Motor neuron (in vitro differentiated cells): ENCODE results near the gene RBM10. TPM values are rescaled to one million over a fixed set of nuclear protein-coding genes. Genes with fewer than 3 reads are reported as not detected.

Experiments used
- ATAC-seq, 8 experiments: fragments of 200-7000 bp; cut with Tn5 transposase; replicated peaks in 6 of 8; 2 replicates each; pipeline ENCODE4 v1.8.0; 2021; ENCODE audit warnings: mild to moderate bottlenecking in 8 of 8, moderate library complexity in 8 of 8
- H3K27ac ChIP-seq, 2 donors: fragments of 250-450 bp; sonication (Bioruptor Pico); 2 replicates each; pipeline ENCODE4 v1.9.0; 2021; ENCODE audit warnings: antibody characterized with exemption in 2 of 2, mild to moderate bottlenecking in 2 of 2, moderate library complexity in 1 of 2
- H3K4me1 ChIP-seq, 2 donors: fragments of 250-450 bp; sonication (Bioruptor Pico); replicated peaks in 1 of 2; 2 replicates each; pipeline ENCODE4 v1.6.1; 2021; ENCODE audit warnings: antibody characterized with exemption in 2 of 2, mild to moderate bottlenecking in 2 of 2, moderate library complexity in 1 of 2
- H3K4me3 ChIP-seq, 5 donors: fragments of 250-450 bp; sonication (Bioruptor Pico); 2 replicates each; pipeline ENCODE4 v1.9.0; 2021; ENCODE audit warnings: antibody characterized with exemption in 5 of 5, mild to moderate bottlenecking in 5 of 5, moderate library complexity in 4 of 5
- WGBS, 10 experiments: fragments of 450-650 bp; shearing (Covaris generic); methylation state at CpG; one replicate each; pipeline ENCODE4 v1.0.0; 2022; 5-methylcytosine and 5-hydroxymethylcytosine counted together
- in situ Hi-C, 9 experiments: fragments of 400-800 bp; cut with MboI; loops; one replicate each; pipeline ENCODE4 v1.15.0; 2021; ENCODE audit warnings: low sequenced_read_pairs in 9 of 9, low pct_unique_long_range_greater_than_20kb in 2 of 9; ENCODE audit not compliant: unreplicated experiment in 9 of 9
- total RNA-seq, 8 experiments: library from RNA; unstranded; fragments of 300-600 nt; gene quantifications; 2 replicates each; pipeline versions ENCODE4 v1.2.3 to v1.2.4, GENCODE V29; 2022

Gene RBM10
- total RNA-seq, 8 experiments from 2014 or later = 32.8 to 64.9 (median 39.9) TPM

DNA sequence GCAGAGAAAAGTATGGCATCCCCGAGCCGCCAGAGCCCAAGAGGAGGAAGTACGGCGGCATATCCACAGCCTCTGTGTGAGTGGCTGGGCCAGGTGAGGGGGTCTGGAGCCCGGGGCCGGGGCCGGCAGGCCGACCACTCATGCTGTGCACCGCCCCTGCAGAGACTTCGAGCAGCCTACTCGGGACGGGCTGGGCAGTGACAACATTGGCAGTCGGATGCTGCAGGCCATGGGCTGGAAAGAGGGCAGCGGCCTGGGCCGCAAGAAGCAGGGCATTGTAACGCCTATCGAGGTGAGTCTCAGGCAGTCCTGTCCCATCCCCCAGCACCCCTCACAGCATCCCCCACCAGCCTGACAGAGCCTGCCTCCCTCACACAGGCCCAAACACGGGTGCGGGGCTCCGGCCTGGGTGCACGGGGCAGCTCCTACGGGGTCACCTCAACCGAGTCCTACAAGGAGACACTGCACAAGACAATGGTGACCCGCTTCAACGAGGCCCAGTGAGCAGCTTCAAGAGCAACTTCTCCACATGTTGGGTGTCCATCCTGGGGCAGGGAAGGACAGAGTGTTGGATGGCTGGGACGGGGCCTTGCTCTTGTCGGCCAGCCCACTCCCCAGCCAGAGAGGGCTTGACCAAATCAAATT, 41.2 kb downstream of the RBM10 start:
- no peak overlapping the region for H3K27ac ChIP-seq
- no peaks in the 10 kb centered on the region for H3K4me1 ChIP-seq
- WGBS, 10 experiments = 50 to 94% methylated on average over 2 to 5 of the region's 27 CpGs; no CpG with 5 or more reads in 8 of the 10 experiments
- in situ Hi-C loops = loop anchor here in 2 of 9 experiments (25.0 kb wide), 1 partner anchor 326 kb away; no protein-coding TSS in a partner anchor
- H3K4me3 ChIP-seq = no peak overlapping the region
- ATAC-seq = no peak

DNA sequence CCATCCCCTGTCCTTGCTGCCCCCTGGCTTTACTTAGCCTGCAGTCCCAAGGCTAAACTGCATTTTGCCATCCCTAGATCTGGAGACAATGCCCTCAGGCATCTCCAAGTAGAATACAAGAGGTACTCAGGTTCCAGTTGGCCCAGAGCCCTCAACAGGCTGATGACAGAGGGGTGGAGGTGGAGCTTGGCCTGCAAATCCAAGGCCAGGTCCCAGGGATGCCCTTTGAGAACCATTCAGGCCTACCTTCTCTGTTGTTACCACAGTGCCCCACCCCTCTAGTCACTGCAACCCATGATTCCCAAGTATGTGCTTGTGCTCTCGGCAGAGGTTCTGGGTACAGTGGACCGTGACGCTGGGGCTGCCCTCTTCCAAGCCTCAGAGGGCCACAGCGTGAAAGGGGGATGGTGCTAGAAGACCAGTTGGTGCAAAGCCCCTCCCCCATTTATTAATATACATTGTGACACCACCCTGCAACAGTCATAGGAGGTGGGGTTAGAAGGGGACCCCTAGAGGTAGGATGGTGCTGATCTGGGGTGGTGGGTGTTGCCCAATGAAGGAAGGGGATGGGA, 42.2 kb downstream of the RBM10 start:
- Histone ChIP-seq H3K4me1 (no peaks in the 10 kb centered on the region), H3K27ac (no peak overlapping the region), H3K4me3 (no peak overlapping the region)
- 60 to 89% methylated on average over 3 of the region's 4 CpGs; no CpG with 5 or more reads in 8 of the 10 experiments for WGBS, 10 experiments
- ATAC-seq = no peak
- in situ Hi-C loops = loop anchor here in 2 of 9 experiments (25.0 kb wide), 1 partner anchor 325 kb away; no protein-coding TSS in a partner anchor

- peaks cover 0 to 2% of the 10 kb centered on the region in 2 donors for H3K4me1 ChIP-seq
- ATAC-seq = no peak
- no peak overlapping the region for H3K27ac ChIP-seq
- no peak overlapping the region for H3K4me3 ChIP-seq
- in situ Hi-C loops = loop anchor here in 2 of 9 experiments (25.0 kb wide), 1 partner anchor 322 kb away; no protein-coding TSS in a partner anchor
- WGBS, 10 experiments = 59 to 100% (median 80%) methylated on average over 5 to 10 of the region's 19 CpGs; no CpG with 5 or more reads in 7 of the 10 experiments
These were observed 44.9 kb downstream of the RBM10 start for GRCh38 chrX:47189906-47190305.

DNA sequence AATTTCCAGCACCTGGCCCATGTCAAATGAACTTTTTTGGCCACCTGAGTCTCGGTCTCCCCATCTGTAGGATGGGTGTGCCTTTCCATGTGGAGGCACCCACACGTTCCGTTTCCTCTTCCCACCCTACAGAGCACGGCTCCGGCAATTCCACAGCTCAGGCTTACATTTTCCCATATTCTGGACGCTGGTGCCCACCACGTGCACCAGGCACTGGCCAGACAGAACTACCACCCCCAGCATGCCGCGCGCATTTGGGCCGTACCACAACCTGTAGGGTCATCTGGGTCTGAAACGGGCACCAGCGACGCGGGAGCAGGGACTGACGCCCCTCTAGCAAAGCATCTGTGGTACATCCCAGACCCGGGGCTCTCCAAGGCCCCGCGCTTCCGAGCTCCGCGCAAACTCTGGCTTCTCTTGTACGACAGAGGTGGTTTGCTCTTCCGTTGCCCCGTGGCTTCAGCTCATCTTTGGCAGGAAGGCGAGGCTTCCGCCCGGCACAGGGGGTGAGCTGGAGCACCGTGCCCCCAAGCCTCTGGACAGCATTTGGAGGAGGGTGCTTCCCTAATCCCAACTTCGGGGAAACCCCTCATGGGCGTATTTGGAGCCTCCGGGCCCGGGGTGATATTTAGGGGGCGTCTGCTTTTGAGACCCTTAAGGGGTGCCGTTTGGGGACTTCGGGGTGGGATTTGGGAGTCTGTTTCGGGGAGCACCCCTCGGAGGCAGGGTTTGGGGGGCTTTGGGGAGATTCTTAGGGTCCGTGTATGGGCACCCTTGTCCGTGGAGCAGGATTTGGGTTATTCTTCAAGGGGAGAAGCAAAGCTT, 45.6 kb downstream of the RBM10 start:
- Histone ChIP-seq H3K27ac (peak overlapping the region in 1 of 2 donors; percentile 53), H3K4me3 (peak overlapping the region; percentile 28 to 51 (median 39)), H3K4me1 (peaks cover 6 to 9% of the 10 kb centered on the region in 2 donors)
- peak; percentile 41 to 90 (median 88) for ATAC-seq
- in situ Hi-C loops = loop anchor here in 2 of 9 experiments (25.0 kb wide), 1 partner anchor 322 kb away; no protein-coding TSS in a partner anchor
- 0 to 80% (median 58%) methylated on average over 1 to 3 of the region's 40 CpGs; no CpG with 5 or more reads in 7 of the 10 experiments for WGBS, 10 experiments

DNA sequence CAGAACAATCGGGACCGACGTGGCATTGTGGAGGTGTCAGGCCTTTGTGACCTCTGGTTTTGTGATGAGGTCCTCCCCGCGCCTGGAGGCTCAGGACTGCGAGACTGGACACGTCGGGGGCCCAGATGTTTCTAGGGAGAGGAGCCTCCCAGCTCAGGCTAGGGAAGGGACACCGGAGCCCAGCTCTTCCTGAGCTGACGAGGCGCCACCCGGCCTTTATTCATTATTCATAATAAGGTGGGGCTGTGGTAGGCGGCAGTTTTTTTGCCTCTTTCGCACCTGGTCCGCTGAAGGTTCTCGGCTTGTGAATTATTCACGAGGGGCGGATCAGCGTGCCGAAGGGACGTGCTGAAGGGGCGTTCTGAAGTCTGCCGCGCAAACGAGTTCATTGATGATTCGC, 46.3 kb downstream of the RBM10 start:
- Histone ChIP-seq H3K4me1 (peaks cover 12 to 16% of the 10 kb centered on the region in 2 donors), H3K4me3 (peak overlapping the region; percentile 28 to 51 (median 39)), H3K27ac (no peak overlapping the region)
- 0 to 49% (median 33%) methylated on average over 1 to 5 of the region's 26 CpGs; no CpG with 5 or more reads in 7 of the 10 experiments for WGBS, 10 experiments
- ATAC-seq = peak in 5 of 8 experiments; percentile 5 to 15 (median 10)
- in situ Hi-C loops = loop anchor here in 2 of 9 experiments (25.0 kb wide), 1 partner anchor 321 kb away; no protein-coding TSS in a partner anchor

DNA sequence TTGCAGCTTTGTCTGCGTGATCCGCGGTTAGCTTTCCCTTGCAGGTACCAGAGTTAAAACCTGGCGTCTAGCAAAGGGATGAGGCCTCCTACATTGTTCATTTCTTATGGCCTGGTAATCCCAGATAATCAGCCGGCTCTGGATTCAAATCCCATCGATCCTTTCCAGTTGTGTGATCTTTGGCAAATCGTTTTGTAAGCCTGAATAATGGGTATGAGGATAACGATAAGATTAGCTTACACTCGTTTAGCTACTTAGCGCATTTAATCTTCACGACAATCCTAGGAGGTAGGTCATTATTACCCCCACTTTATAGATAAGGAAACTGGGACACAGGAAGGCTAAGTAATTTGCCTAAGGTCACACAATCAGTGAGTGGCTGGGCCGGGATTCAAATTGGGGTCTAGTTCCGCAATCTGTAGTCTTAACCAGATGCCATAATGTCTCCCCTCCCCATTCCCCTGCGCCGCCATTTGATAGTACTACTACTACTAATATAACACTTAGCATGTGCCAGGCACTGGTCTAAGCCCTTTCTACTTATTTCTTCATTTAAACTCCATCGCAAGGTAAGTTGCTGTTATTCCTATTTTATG, 46.9 kb downstream of the RBM10 start:
- 0 to 100% (median 76%) methylated on average over 1 to 13 of the region's 16 CpGs; no CpG with 5 or more reads in 4 of the 10 experiments for WGBS, 10 experiments
- H3K4me1 ChIP-seq = peaks cover 18 to 22% of the 10 kb centered on the region in 2 donors
- no peak overlapping the region for H3K27ac ChIP-seq
- no peak for ATAC-seq
- H3K4me3 ChIP-seq = peak overlapping the region; percentile 28 to 51 (median 39)
- in situ Hi-C loops = loop anchor here in 2 of 9 experiments (25.0 kb wide), 1 partner anchor 320 kb away; no protein-coding TSS in a partner anchor

GRCh38 chrX:47193475-47194193, 48.6 kb downstream of the RBM10 start, which contains the start of gene UBA1:
Gene UBA1, plus strand, starts transcription at chrX:47193829. Its CDS starts 4,974 bp downstream, at chrX:47198803.
- in situ Hi-C loops = loop anchor here in 2 of 9 experiments (25.0 kb wide), 1 partner anchor 319 kb away; no protein-coding TSS in a partner anchor
- peak; percentile 38 to 83 (median 77) for ATAC-seq
- WGBS, 10 experiments = 0 to 11% (median 4%) methylated on average over 2 to 9 of the region's 50 CpGs; no CpG with 5 or more reads in 6 of the 10 experiments
- Histone ChIP-seq H3K4me1 (peaks cover 25 to 26% of the 10 kb centered on the region in 2 donors), H3K27ac (peak within 1 kb of the TSS; percentile 94 to 98), H3K4me3 (peak within 1 kb of the TSS; percentile 75 to 95 (median 80))

GRCh38 chrX:47194194-47194787, 49.3 kb downstream of the RBM10 start:
- peak overlapping the region; percentile 94 to 98 for H3K27ac ChIP-seq
- H3K4me1 ChIP-seq = peaks cover 25 to 26% of the 10 kb centered on the region in 2 donors
- 4 to 28% methylated on average over 3 to 4 of the region's 14 CpGs; no CpG with 5 or more reads in 8 of the 10 experiments for WGBS, 10 experiments
- H3K4me3 ChIP-seq = peak overlapping the region; percentile 75 to 95 (median 80)
- no peak for ATAC-seq
- in situ Hi-C loops = loop anchor here in 2 of 9 experiments (25.0 kb wide), 1 partner anchor 318 kb away; no protein-coding TSS in a partner anchor

- Histone ChIP-seq H3K4me1 (peaks cover 25 to 26% of the 10 kb centered on the region in 2 donors), H3K27ac (no peak overlapping the region), H3K4me3 (peak overlapping the region in 3 of 5 donors; percentile 7 to 95 (median 76))
- in situ Hi-C loops = loop anchor here in 2 of 9 experiments (25.0 kb wide), 1 partner anchor 316 kb away; no protein-coding TSS in a partner anchor
- ATAC-seq = no peak
- WGBS, 10 experiments = 19 to 100% (median 40%) methylated on average over 1 to 3 of the region's 3 CpGs; no CpG with 5 or more reads in 5 of the 10 experiments
These were observed 51.1 kb downstream of the RBM10 start for GRCh38 chrX:47196098-47196497.

DNA sequence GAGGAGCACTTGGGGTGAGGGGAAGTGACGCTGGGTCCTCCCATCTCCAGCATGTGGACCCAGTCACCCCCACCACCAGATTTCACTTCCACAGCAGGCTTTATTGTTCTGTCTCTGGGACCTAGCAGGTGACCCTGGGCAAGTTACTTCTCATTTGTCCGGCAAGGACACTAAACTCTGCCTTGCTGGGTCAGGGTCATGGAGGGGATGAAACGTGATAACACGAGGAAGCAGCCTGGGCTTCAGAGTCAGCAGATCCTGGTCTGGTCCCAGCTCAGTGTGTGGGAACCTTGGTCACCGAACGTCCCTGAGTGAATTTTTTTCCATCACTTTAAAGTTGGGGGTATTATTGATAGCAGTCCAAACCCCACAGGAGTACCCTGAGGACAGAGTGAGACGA, 52.5 kb downstream of the RBM10 start:
- no peak for ATAC-seq
- in situ Hi-C loops = loop anchor here in 2 of 9 experiments (25.0 kb wide), 1 partner anchor 315 kb away; no protein-coding TSS in a partner anchor
- Histone ChIP-seq H3K4me1 (peaks cover 25 to 26% of the 10 kb centered on the region in 2 donors), H3K27ac (no peak overlapping the region), H3K4me3 (no peak overlapping the region)
- 75 to 80% methylated on average over 1 to 5 of the region's 7 CpGs; no CpG with 5 or more reads in 8 of the 10 experiments for WGBS, 10 experiments
